ENCODE measurements around the gene GDF7.

Gene GDF7

DNA sequence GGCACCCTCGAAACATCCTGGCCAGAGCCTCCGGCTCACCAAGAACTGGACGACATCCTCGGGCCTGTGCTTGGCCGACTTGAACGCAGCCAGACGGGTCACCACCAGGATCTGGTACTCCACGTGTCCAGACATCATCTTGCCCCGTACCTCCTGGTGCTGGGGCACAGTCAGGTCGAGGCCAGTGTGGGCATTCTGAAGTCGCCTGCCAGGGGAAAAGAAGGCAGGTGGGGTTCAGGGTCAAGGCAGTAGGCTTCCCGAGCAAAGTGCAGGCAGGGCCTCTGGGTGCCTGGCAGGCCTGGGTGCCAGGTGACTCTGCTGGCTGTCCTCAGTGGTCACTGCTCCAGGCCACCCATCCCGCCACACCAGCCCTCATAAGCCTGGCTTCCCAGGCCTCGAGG lies 21.6 kb upstream of the GDF7 start:
- H3K4me3 ChIP-seq (replicated peaks in 1 of 2; ENCODE audit: low read depth in 2 of 2, low read length in 2 of 2), result no peak overlapping the region
- TF ChIP-seq, protein P1, sequence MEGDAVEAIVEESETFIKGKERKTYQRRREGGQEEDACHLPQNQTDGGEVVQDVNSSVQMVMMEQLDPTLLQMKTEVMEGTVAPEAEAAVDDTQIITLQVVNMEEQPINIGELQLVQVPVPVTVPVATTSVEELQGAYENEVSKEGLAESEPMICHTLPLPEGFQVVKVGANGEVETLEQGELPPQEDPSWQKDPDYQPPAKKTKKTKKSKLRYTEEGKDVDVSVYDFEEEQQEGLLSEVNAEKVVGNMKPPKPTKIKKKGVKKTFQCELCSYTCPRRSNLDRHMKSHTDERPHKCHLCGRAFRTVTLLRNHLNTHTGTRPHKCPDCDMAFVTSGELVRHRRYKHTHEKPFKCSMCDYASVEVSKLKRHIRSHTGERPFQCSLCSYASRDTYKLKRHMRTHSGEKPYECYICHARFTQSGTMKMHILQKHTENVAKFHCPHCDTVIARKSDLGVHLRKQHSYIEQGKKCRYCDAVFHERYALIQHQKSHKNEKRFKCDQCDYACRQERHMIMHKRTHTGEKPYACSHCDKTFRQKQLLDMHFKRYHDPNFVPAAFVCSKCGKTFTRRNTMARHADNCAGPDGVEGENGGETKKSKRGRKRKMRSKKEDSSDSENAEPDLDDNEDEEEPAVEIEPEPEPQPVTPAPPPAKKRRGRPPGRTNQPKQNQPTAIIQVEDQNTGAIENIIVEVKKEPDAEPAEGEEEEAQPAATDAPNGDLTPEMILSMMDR (IDR thresholded peaks at IDR 0.05; ENCODE audit: low read depth, low read length), result no peak
- DNase-seq (ENCODE audit: low read depth in 2 of 2), result no peak

DNA sequence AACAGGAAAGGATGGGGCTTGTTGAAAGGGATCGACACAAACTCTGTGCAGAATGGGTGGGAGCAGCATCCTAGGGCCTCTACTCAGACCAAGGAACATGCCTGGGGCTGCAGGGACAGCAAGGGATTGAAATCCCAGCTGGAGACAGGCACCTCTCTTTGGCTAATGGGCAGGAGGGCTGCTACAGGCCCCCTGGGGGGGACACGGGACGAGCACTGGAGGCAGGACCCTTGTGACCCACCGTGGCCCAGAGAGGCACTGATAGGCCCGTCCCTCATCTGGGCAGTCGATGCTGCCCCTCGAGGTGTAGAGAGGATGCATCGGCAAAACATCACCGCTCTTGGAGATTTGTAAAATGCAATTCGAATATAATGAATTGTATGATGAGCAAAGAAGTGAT lies 21.2 kb upstream of the GDF7 start:
- no peak for DNase-seq (ENCODE audit: low read depth in 2 of 2)
- no peak overlapping the region for H3K4me3 ChIP-seq (replicated peaks in 1 of 2; ENCODE audit: low read depth in 2 of 2, low read length in 2 of 2)
- TF ChIP-seq, protein P1 (IDR thresholded peaks at IDR 0.05; ENCODE audit: low read depth, low read length), result no peak

DNA sequence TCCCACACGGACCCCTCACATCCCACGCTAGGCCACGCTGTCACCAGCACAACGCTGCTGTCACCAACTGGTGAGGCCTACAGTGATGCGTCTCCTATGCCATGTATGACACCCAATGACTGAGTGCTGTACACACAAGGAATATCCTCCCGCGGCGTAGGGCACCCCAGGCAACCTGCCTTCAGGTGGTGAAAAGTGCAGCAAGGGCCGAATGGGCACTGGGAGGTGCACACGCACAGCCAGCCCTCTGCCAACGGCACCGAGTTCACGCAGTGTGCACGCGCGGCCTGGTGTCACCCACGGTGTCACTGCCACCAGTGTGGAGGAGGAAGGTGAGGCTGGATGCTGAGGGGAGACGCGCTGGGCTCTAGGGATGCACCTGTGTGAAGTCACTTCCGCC lies 20.5 kb upstream of the GDF7 start:
- DNase-seq (ENCODE audit: low read depth in 2 of 2), result no peak
- no peak overlapping the region for H3K4me3 ChIP-seq (replicated peaks in 1 of 2; ENCODE audit: low read depth in 2 of 2, low read length in 2 of 2)
- TF ChIP-seq, protein P1 (IDR thresholded peaks at IDR 0.05; ENCODE audit: low read depth, low read length), result no peak

DNA sequence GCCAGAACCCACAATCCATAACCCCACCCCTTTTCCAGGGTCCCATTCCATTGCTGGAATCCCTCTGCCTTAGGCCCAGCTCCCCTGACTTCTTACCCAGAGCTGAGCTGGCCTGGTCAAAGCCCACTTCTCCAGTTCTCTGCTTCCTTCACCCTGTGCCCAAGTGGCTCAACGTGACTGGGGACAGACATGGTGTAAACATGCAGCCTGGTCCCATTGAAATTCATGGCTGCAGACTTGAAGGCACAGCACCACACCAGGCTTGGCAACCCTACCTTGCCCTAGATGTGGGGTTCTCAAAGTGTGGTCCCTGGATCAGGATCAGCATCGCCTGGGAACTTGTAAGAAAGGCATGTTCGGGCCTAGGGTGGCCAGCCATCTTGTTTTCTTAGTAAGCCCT lies 19.7 kb upstream of the GDF7 start:
- DNase-seq (ENCODE audit: low read depth in 2 of 2), result no peak
- H3K4me3 ChIP-seq (replicated peaks in 1 of 2; ENCODE audit: low read depth in 2 of 2, low read length in 2 of 2), result no peak overlapping the region

DNA sequence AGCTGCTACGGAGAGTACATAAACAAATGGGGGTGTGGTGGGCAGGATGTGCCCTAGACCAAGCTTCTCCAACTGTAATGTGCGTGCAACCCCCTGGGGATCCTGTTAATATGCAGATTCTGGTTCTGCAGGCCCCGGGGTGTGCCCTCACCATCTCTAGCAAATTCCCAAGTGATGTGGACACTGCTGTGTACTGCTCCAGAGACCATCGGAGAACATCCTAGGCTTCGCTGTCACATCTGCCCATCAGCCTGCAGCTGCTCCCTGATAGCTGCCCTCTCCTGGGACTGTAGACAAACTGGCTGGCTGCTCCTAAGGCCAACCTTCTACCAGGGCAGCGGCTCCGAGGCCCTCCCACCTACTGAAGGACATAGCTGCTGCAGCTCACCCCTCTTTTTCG lies 19.2 kb upstream of the GDF7 start:
- DNase-seq (ENCODE audit: low read depth in 2 of 2), result no peak
- TF ChIP-seq, protein P1 (IDR thresholded peaks at IDR 0.05; ENCODE audit: low read depth, low read length), result no peak
- no peak overlapping the region for H3K4me3 ChIP-seq (replicated peaks in 1 of 2; ENCODE audit: low read depth in 2 of 2, low read length in 2 of 2)

More for the DNA sequence above, 19.7 kb upstream of the GDF7 start:
- TF ChIP-seq, protein P1 (IDR thresholded peaks at IDR 0.05; ENCODE audit: low read depth, low read length), result no peak

DNA sequence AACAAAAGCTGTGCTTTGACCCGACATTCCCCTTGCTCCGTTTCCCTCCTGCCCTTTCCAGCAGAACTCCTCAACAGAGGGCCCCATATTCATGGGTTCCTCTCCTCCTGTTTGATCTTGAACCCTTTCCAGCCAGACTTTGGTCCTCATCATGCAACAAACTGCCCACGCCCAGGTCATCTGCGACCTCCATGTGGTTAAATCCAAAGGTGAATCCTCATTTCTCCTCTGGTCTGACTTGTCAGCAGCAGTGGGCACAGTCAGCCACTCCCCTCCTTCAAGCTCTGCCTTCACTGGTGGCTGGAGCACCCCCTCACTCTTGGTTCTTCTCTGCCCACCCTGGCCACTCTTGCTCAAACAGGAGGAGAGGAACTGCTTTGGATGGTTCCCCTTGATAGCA lies 18.7 kb upstream of the GDF7 start:
- DNase-seq (ENCODE audit: low read depth in 2 of 2), result no peak
- no peak overlapping the region for H3K4me3 ChIP-seq (replicated peaks in 1 of 2; ENCODE audit: low read depth in 2 of 2, low read length in 2 of 2)
- TF ChIP-seq, protein P1 (IDR thresholded peaks at IDR 0.05; ENCODE audit: low read depth, low read length), result no peak

DNA sequence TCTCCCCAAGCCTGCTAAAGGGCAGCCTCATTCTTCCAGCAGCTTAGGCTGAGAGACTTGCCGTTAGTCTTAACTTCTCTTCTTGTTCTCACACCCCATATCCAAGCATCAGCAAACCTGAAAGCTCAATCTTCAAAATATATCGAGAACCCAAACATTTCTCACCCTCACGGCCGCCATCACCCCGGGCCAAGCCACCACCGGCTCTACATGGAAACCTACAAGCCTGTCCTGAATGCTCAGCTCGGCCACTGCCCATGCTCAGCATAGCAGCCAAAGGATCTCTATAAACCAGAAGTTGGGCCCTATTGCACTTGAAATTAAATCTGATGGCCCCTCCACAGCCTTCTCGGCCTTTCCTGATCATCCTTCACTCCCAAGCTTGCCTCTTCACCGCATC lies 18.1 kb upstream of the GDF7 start:
- no peak overlapping the region for H3K4me3 ChIP-seq (replicated peaks in 1 of 2; ENCODE audit: low read depth in 2 of 2, low read length in 2 of 2)
- DNase-seq (ENCODE audit: low read depth in 2 of 2), result no peak
- TF ChIP-seq, protein P1 (IDR thresholded peaks at IDR 0.05; ENCODE audit: low read depth, low read length), result no peak

Measured in cardiac fibroblast (primary cell).